ENCODE results near the gene KIF4A.

Gene KIF4A

DNA sequence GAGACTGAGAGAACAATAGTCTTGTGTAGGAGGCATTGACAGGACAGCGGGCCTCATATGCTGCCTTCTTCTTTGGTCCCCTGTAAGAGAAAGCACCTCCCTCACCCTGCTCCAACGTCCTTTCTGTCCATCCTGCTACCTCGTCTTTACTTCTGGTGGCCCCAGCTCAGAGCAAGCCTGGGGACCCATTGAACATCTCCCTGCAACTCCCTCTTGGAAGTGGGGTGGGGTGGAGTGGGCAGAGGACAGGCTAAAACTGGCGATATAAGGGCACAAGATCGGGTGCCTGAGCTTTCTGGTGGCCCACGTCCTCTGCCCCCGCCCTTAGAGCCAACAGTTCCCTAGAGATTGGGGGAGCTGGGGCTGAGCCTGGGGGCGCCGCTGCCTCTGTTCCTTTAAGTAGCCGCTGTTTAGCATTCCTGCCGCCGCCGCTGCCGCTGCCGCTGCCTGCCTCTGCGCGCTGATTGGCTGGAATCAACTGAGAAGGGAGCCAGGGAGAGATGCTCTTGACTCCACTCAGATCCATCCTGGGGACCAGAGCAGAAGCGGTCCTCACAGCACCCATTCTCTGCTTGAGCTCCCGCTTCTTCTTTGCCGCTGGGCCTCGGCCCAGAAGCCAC is 154.5 kb downstream of the KIF4A start, which contains the start of gene DLG3:
Gene DLG3 (plus strand): TSS at position 510 of the 620 bp plus-strand sequence. CDS start 367 bp downstream, outside the sequence.
- no peak for DNase-seq

DNA sequence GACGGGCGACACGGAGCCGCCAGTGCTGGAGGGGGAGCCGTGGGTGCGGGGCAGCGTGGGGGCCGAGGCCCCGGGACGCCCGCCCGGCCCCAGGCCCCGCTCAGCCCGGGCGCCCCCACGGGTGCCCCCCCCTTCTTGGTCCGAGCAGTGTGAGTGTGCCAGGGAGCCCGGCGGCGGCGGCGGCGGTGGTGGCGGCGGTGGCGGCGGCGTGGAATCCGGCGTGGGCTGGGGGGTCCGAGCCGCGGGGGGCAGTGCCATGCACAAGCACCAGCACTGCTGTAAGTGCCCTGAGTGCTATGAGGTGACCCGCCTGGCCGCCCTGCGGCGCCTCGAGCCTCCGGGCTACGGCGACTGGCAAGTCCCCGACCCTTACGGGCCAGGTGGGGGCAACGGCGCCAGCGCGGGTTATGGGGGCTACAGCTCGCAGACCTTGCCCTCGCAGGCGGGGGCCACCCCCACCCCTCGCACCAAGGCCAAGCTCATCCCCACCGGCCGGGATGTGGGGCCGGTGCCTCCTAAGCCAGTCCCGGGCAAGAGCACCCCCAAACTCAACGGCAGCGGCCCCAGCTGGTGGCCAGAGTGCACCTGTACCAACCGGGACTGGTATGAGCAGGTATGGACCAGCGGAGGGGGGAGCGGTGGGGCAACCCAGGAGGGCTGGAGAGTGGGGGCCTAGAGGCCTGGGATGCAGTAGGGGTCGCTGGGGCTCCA is 155.2 kb downstream of the KIF4A start:
- no peak for DNase-seq

DNA sequence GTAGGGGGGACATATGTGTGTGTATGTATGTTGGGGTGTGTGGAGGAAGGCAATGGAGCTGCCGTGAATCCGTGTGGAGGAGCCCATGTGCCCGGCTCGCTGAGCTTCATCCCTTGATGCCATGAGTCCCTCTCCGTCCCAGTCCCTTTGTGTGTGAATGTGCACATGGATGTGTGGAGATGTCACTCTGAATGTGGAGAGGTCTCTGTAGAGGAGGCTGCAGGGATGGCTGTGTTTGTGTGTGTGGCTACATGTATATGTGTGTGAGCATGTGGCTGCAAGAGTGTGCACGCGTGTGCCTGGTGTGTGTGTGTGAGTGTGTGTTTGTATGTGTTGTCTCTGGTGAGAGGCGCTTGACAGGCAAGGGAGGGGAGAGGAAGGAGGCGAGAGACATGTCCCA is 156.0 kb downstream of the KIF4A start:
- no peak for DNase-seq

DNA sequence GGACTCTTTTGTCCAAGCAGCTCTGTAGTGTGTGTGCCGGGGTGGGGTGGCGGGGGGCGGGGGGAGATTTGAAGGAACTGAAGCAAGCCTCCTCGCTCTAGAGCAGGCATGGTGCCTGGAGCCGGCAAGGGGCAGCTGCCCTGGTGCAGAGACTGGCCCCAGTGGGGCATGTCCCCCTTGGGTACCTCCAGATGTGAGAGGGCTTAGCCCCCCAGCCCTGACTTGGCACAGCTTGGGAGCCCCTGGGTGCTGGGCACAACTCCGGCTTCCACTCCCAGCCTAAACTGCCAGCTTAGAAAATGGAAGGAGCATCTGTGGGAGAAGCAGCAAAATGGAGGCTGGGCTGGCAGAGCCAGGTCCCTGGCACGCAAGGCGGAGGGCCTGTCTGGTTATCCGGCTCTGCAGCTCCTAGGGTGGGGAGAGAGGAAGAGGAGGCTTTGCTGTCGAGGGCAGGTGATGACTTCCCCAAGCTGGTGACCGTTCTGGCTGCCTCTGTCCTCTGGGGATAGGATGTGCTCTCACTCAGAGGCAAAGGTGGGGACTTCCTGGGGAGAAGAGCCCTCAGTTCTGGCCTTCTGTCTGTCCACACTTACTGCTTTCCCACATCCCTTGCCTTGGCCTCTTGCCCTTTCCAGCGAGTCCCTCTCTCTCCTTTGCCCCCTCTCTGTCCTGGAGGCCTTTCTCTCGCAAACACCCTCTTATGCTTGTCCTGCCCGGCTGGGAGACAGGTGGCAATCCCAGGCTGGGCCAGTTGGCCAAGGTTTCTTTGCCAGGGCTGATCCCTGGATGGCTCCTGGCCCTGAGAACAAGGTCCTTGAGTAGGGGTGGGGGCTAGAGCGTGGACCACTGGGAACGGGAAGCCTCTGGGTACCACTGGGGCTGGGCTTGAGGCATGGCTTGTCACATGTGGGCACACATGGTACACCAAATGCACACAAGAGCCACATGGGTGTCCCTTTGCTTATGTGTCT is 156.8 kb downstream of the KIF4A start:
- no peak for DNase-seq

DNA sequence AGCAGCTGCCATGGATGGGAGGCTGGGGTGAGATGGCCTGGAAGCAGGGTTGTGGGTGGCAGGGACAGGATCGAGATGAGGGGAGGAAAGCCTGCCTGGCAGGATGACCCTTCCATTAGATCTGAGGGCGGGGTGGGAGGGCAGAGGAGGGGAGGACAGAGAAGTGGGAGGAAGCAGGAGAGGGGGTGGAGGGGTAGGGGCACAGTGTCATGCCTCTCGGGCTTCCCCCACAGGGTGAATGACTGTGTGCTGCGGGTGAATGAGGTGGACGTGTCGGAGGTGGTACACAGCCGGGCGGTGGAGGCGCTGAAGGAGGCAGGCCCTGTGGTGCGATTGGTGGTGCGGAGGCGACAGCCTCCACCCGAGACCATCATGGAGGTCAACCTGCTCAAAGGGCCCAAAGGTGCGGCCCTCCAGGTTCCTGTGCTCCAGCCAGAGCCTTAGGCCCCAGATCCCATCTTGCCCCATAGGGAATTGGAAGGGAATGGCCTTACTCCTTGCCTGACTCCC is 159.6 kb downstream of the KIF4A start:
- DNase-seq, result no peak

DNA sequence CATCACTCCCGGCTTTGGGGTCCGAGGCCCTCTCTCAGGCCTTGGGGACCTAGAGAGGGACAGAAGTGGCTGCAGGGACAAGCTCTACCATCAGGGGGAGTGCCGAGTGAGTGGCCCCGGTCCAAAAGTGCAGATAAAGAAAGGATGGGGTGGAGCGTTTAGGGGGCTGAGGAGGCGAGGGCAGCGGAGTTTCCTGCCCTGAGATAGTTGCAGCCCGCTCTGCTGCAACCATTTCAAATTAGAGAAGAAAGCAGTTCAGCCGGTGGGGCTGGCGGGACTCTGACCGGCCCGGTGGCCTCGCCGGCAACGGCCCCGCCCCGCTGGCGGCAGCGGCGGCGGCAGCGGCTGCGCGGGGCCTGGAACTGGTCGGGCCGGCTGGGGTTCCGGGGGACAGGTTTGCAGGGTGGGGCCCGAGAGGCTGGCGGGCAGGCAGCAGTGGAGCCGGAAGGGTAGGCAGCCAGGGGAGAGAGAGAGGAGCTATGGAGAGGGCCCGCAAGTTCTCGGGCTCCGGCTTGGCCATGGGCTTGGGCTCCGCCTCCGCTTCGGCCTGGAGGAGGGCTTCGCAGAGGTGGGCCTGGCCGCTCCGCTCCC is 162.3 kb downstream of the KIF4A start:
- DNase-seq, result peak; percentile 51

DNA sequence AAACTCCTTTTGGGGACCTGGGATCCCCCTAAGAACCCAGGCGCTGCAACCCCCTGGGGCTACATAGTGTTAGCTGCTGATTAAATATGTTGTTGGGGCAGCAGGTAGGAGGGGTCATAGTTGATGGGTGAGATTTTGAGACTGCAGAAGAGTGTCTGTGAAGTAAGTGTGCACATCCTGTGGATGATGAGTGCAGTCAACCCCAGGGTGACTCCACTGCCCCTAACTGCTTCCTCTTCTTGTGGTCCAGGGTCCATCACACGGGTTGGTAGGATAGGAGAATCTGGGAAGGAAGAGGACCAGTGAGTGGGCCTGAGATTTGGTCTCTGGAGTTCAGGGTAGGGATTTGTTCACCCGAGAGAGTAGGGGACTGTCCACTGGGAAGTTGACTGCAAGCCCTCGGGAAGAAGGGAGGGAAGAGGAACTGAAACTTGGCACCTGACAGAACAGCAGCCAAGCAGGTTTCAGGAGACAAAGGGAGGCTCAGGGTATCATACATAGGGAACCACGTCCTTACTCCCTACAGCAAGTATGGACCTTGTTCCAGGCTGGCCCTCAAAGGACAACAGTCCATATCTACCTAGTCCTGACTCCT is 163.2 kb downstream of the KIF4A start:
- DNase-seq, result no peak

DNA sequence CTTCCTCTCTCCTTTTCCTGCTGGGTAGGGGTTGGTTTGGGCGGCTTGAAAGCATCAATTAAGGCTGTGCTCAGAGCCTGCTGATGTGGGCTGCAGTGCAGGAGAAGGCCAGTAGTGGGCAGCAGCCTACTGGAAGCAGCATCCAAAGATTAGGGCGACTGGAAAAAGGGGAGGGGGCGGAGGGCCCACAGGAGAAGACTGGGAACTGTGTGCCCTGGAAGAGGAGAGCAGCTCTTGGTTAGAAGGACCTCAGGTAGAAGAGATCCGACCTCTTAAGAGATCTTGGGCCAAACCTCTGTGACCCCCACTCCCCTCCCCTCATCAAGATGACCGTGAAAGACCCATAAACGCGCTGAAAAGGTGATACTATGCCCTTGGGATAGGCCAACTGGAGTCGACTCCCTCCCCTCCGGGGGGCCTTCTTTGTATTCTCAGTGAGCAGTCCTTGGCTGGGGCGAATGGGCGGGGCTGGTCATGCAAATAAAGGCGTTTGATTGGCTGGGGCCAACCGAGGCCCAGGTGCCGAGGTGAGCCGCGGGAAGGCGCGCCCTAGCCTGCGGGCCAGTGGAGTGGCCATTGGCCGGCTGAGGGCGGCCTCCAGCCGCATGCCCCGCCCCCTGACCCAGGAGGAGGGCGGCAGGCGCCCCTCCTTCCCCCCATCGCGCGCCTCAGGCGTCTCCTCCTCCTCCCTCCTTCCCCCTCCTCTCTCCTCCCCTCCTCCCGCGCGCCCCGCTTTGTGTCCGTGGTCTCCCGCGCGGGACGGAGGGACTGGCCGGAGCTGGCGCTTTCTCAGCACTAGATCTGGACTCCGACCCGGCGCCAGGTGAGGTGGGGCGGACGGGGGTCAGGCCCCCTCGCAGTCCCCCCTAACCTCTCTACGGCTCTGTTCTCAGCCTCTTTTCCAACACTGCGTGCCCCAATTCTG is 164.8 kb downstream of the KIF4A start:
- DNase-seq, result peak; percentile 79

DNA sequence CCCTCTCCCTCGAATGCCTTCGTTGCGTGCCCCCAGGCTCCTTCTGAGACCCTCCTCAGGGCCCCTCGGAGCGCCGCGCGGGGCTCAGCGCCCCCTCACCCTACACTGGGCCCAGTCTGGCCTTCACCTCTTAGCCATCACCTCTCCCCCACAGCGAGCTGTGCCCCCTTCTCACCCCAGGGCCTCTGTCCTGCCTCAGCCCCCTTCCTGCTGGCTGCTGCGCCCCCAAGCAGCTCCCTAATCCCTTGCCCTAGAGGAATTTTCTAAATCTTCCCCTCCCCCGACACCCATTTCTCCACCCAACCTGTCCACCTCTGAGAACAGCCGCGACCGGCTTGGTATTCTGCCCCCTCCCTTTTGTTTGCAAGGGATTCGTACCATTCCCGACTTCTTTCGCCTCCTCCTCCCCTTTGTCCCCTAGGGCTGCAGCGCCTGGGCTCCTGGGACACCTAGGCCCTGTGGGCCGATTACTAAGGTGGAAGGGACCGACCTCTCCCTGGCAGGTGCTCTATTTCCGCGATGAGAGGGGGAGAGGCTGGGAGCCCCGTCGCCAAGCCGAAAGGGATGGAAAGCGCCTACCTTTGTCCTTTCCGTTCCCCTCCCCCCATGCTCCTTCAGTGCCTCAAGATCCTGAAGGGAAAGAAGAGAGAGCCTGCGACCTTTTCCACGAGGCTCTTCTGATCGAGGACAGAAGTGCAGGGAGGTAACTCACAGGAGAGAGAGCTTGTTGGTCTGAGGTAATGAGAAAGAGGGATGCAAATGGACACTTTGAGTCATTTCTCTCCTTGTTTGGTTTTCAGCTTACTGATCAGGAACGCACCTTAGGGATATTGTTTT is 165.7 kb downstream of the KIF4A start:
- no peak for DNase-seq

DNA sequence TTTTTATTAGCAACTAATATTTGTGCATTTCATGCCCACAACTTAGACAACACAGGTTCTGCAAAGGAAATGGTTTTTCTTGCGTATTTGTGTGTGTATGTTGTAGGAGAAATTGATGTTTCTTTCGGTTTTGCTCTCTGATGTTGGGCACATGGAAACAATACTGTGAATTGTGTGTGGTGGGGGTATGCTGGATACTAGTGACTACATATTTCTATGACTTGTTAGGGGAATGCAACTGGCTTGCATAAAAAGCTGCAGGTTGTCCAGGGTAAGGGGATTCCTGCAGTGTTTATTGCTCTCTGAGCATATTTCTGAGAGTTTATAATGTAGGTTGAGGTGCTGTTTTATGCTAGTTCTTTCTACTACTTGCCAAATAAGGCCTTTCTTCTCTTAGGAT is 166.4 kb downstream of the KIF4A start:
- no peak for DNase-seq

DNA sequence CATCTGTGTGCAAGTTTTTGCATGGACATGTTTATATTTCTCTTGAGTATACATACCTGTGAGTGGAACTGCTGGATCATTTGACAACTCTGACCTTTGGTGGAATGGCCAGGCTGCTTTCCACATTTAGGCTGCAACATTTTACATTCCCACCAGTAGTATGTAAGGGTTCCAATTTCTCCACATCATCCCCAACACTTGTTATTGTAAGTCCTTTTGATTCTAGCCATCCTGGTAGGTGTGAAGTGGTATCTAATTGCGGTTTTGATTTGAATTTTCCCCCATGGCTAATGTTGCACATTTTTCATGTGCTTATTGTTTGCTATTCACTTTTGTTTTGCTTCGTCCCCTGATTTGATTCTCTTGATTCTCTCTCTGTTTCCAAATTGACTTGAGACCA is 171.1 kb downstream of the KIF4A start:
- DNase-seq, result no peak

DNA sequence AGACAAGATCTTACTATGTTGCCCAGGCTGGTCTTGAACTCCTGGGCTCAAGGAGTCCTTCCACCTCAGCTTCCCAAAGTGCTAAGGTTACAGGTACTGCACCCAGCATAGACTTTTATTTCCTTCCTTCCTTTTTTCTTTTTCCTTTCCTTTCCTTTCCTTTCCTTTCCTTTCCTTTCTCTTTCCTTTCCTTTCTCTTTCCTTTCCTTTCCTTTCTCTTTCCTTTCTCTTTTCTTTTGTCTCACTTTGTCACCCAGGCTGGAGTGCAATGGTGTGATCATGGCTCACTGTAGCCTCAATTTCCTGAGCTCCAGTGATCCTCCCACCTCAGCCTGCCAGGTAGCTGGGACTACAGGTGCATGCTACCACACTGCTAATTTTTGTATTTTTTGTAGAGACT is 174.1 kb downstream of the KIF4A start:
- no peak for DNase-seq

DNA sequence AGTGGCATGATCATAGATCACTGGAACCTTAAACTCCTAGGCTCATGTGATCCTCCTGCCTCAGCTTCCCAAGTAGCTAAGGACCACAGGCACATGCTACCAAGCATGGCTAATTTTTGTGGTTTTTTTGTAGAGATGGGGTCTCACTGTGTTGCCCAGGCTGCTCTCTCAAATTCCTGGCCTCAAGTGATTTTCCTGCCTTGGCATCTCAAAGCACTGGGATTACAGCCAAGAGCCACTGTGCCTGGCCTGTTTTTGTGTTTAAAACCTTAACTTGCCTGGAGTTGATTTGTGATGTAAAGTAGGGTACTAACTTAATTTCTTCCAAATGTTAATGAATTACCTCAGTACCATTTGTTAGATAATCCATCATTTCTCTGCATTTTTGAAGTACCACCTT is 177.1 kb downstream of the KIF4A start:
- DNase-seq, result no peak

DNA sequence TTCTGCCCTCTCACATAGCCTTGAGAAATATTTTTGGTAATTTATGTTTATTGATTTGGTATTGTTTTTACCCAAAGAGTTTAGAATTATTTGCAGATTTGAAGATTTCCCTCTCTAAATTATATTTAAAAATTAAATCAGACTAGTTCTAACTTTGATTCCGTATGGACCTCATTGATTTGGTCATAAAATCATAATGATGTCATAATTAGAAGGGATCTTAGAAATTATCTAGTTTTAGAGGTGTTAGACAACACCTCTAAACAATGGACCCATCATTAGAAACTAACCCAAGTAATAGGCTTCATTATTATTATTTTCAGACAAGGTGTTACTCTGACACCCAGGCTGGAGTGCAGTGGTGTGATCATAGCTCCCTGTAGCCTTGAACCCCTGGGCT is 178.8 kb downstream of the KIF4A start:
- no peak for DNase-seq

All from left hindlimb (tissue), 1 donor.